GM13977 (cell line): ENCODE data around the gene IGSF6.

Source experiments
- DNase-seq: peaks from one replicate; pipeline ENCODE4 v3.0.0; 2012; ENCODE audit warnings: low spot score
- CTCF ChIP-seq: IDR thresholded peaks from 2 replicates; pipeline ENCODE4 v1.5.1; 2012; ENCODE audit warnings: mild to moderate bottlenecking, control low read depth; ENCODE audit not compliant: insufficient read depth; ENCODE audit errors: extremely low read depth, missing control alignments
- in situ Hi-C: fragments of 300-500 bp; cut with MboI; formaldehyde crosslinking; loops from one replicate; pipeline ENCODE4 v1.12.0; 2022; ENCODE audit warnings: low sequenced_read_pairs, low pct_unique_long_range_greater_than_20kb, mixed read lengths, inconsistent platforms; ENCODE audit not compliant: unreplicated experiment

Gene IGSF6

GRCh38 chr16:21618281-21618680 is 34.1 kb downstream of the IGSF6 start:
- no peak for DNase-seq
- in situ Hi-C loops = no loop called here
- TF ChIP-seq CTCF = no peak

DNA sequence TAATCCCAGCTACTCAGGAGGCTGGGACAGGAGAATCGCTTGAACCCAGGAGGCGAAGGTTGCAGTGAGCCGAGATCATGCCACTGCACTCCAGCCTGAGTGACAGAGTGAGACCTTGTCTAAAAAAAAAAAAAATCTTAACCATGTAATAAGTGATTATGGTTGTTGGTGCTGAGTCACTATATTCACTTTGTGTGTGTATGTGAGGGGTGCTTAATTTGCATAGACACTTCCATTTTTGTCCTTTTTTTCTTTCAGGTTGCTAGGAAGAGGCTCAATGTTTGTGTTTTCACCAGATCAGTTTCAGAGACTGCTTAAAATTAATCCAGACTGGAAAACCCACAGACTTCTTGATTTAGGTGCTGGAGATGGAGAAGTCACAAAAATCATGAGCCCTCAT is 34.8 kb downstream of the IGSF6 start:
- no peak for DNase-seq
- in situ Hi-C loops = no loop called here
- TF ChIP-seq CTCF = no peak

DNA sequence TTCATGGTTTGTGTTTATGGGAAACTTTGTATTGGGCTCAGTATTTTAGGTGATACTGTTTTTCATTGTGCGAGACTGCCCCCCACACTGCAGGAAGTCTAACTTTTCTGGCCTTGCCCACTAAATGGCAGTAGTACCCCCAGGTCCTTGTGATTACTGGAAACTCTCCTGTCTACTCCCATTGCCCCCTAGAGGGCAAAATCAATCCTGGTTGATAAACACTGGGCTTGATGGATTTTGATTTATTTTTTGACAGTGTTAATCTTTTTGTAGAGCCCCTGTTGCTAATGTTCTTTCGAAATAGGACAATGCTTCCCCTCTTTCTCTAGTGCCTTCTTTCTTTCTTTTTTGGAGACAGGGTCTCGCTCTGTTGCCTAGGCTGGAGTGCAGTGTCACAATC is 37.5 kb downstream of the IGSF6 start:
- DNase-seq = no peak

GRCh38 chr16:21613781-21614180 is 38.6 kb downstream of the IGSF6 start:
- in situ Hi-C loops = no loop called here
- DNase-seq = no peak
- no peak for TF ChIP-seq CTCF

More for the DNA sequence above, 37.5 kb downstream of the IGSF6 start:
- no peak for TF ChIP-seq CTCF
- in situ Hi-C loops = no loop called here

DNA sequence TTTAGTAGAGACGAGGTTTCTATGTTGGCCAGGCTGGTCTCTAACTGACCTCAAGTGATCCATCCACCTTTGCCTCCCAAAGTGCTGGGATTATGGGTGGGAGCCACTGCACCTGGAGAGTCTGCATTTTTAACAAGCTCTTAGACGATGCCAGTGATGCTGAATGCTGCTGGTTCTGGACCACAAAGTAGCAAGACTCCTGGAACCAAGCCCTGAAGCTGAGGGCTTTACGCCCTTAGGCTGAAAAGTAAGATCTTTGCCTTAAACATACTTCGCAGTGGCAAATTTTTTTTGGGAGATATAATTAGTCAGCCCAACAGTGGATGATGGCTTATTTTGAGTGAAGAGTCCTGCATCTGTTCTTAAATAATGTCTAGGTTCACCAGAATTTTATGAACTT is 39.0 kb downstream of the IGSF6 start:
- TF ChIP-seq CTCF = no peak
- no peak for DNase-seq
- in situ Hi-C loops = no loop called here

GRCh38 chr16:21611556-21612384 is 40.6 kb downstream of the IGSF6 start:
- in situ Hi-C loops = no loop called here
- DNase-seq = no peak
- TF ChIP-seq CTCF = no peak

- TF ChIP-seq CTCF = no peak
- no peak for DNase-seq
- in situ Hi-C loops = no loop called here
Measured at GRCh38 chr16:21611198-21611555, 41.2 kb downstream of the IGSF6 start.
